Stimulated activated naive CD8-positive, alpha-beta T cell treated with anti-CD3 and anti-CD28 coated beads, Interleukin-15, Interleukin-2, amounts not matched to agents 100 U/mL and 50 U/mL, for 24 hours (primary cell): Measurements from ENCODE around the gene ATP5ME.
"Not testable (repeated sequence)": the region's sequence is repeated elsewhere in the genome, so short reads cannot be mapped to it uniquely, and the experiment has no call there.

Source experiments
- ATAC-seq: fragments of 150-1000 bp; cut with Tn5 transposase; one replicate; pipeline ENCODE4 v1.10.0; 2021
- DNase-seq: peaks from one replicate; pipeline ENCODE4 v3.0.0; 2021

The ATP5ME gene

GRCh38 chr4:674172-675035, at the start of gene ATP5ME, which contains the start of gene MYL5:
TSS of gene ATP5ME (minus strand) at chr4:674276. CDS start at chr4:674247, 29 bp downstream.
TSS of gene MYL5 (plus strand) at chr4:674542. CDS start at chr4:678027, 3,485 bp downstream.
- peak; percentile 91 for ATAC-seq
- peak; percentile 97 for DNase-seq

GRCh38 chr4:722851-723360, 48.8 kb upstream of the ATP5ME start:
- DNase-seq, result no peak
- no peak for ATAC-seq

- DNase-seq, result no peak
- ATAC-seq, result no peak
Measured at GRCh38 chr4:722169-722725, 48.2 kb upstream of the ATP5ME start.

- DNase-seq (no peak), ATAC-seq (no peak)
Measured at GRCh38 chr4:721261-722168, 47.4 kb upstream of the ATP5ME start.

- ATAC-seq, result no peak
- DNase-seq, result no peak
Measured at GRCh38 chr4:720111-720860, 46.2 kb upstream of the ATP5ME start.

- no peak for ATAC-seq
- no peak for DNase-seq
Measured at GRCh38 chr4:718460-718859, 44.4 kb upstream of the ATP5ME start.

- ATAC-seq, result no peak
- no peak for DNase-seq
Measured at GRCh38 chr4:717601-718320, 43.7 kb upstream of the ATP5ME start.

- ATAC-seq, result no peak
- DNase-seq, result no peak
Measured at GRCh38 chr4:714087-714486, 40.0 kb upstream of the ATP5ME start.

- ATAC-seq, result peak; percentile 21
- DNase-seq, result no peak
Measured at GRCh38 chr4:712916-713632, 39.0 kb upstream of the ATP5ME start.

GRCh38 chr4:712093-712492, 38.0 kb upstream of the ATP5ME start:
- no peak for ATAC-seq
- DNase-seq, result no peak

GRCh38 chr4:710916-711315, 36.8 kb upstream of the ATP5ME start:
- DNase-seq, result no peak
- no peak for ATAC-seq

- DNase-seq (no peak), ATAC-seq (no peak)
Measured at GRCh38 chr4:710116-710515, 36.0 kb upstream of the ATP5ME start.

GRCh38 chr4:709348-709747, 35.3 kb upstream of the ATP5ME start:
- DNase-seq, result no peak
- no peak for ATAC-seq

- DNase-seq, result no peak
- ATAC-seq, result no peak
Measured at GRCh38 chr4:708631-708933, 34.5 kb upstream of the ATP5ME start.

- ATAC-seq (no peak), DNase-seq (no peak)
Measured at GRCh38 chr4:707929-708630, 34.0 kb upstream of the ATP5ME start.

- ATAC-seq (no peak), DNase-seq (no peak)
Measured at GRCh38 chr4:706834-707598, 32.9 kb upstream of the ATP5ME start.

GRCh38 chr4:706083-706633, 32.1 kb upstream of the ATP5ME start:
- not testable (repeated sequence) for ATAC-seq, DNase-seq

GRCh38 chr4:705278-706082, 31.4 kb upstream of the ATP5ME start, which contains the start of gene PCGF3:
TSS of gene PCGF3 (plus strand) at chr4:705832. CDS start at chr4:733681, 27,849 bp downstream.
- ATAC-seq (peak; percentile 98), DNase-seq (peak; percentile 99)
